Measurements from ENCODE around the gene ACTN1.

Gene ACTN1

GRCh38 chr14:68967459-68967940 is 11.6 kb downstream of the ACTN1 start:
- H3K4me3 ChIP-seq (ENCODE audit: low read depth, low read length): no peak overlapping the region
- TF ChIP-seq SP7 (tag by site-specific recombination; IDR thresholded peaks at IDR 0.05) (no peak), ZNF302 (tag by site-specific recombination; IDR thresholded peaks at IDR 0.05; ENCODE audit: low read depth) (no peak), FEZF1 (tag by site-specific recombination; IDR thresholded peaks at IDR 0.05) (no peak), ZNF654 (tag by site-specific recombination; IDR thresholded peaks at IDR 0.05; ENCODE audit: low read depth) (no peak), ZBTB6 (tag by site-specific recombination; IDR thresholded peaks at IDR 0.05) (no peak), KLF8 (tag by site-specific recombination; IDR thresholded peaks at IDR 0.05) (no peak), MEIS1 (CRISPR knock-in tag; IDR thresholded peaks at IDR 0.05; ENCODE audit: borderline replicate concordance) (no peak), GLI2 (tag by site-specific recombination; IDR thresholded peaks at IDR 0.05; ENCODE audit: borderline replicate concordance, low read depth) (no peak), YY2 (tag by site-specific recombination; IDR thresholded peaks at IDR 0.05) (no peak), ZBTB17 (tag by site-specific recombination; IDR thresholded peaks at IDR 0.05) (no peak), ZNF155 (tag by site-specific recombination; IDR thresholded peaks at IDR 0.05) (no peak), ZNF280C (tag by site-specific recombination; IDR thresholded peaks at IDR 0.05) (no peak), ZNF362 (tag by site-specific recombination; IDR thresholded peaks at IDR 0.05) (no peak), ZNF169 (tag by site-specific recombination; IDR thresholded peaks at IDR 0.05) (no peak), MYNN (tag by site-specific recombination; IDR thresholded peaks at IDR 0.05; ENCODE audit: borderline replicate concordance) (no peak)
- TF ChIP-seq, protein P1, sequence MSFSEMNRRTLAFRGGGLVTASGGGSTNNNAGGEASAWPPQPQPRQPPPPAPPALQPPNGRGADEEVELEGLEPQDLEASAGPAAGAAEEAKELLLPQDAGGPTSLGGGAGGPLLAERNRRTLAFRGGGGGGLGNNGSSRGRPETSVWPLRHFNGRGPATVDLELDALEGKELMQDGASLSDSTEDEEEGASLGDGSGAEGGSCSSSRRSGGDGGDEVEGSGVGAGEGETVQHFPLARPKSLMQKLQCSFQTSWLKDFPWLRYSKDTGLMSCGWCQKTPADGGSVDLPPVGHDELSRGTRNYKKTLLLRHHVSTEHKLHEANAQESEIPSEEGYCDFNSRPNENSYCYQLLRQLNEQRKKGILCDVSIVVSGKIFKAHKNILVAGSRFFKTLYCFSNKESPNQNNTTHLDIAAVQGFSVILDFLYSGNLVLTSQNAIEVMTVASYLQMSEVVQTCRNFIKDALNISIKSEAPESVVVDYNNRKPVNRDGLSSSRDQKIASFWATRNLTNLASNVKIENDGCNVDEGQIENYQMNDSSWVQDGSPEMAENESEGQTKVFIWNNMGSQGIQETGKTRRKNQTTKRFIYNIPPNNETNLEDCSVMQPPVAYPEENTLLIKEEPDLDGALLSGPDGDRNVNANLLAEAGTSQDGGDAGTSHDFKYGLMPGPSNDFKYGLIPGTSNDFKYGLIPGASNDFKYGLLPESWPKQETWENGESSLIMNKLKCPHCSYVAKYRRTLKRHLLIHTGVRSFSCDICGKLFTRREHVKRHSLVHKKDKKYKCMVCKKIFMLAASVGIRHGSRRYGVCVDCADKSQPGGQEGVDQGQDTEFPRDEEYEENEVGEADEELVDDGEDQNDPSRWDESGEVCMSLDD (tag by site-specific recombination; IDR thresholded peaks at IDR 0.05): no peak
- TF ChIP-seq, protein P2, sequence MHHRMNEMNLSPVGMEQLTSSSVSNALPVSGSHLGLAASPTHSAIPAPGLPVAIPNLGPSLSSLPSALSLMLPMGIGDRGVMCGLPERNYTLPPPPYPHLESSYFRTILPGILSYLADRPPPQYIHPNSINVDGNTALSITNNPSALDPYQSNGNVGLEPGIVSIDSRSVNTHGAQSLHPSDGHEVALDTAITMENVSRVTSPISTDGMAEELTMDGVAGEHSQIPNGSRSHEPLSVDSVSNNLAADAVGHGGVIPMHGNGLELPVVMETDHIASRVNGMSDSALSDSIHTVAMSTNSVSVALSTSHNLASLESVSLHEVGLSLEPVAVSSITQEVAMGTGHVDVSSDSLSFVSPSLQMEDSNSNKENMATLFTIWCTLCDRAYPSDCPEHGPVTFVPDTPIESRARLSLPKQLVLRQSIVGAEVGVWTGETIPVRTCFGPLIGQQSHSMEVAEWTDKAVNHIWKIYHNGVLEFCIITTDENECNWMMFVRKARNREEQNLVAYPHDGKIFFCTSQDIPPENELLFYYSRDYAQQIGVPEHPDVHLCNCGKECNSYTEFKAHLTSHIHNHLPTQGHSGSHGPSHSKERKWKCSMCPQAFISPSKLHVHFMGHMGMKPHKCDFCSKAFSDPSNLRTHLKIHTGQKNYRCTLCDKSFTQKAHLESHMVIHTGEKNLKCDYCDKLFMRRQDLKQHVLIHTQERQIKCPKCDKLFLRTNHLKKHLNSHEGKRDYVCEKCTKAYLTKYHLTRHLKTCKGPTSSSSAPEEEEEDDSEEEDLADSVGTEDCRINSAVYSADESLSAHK (tag by site-specific recombination; IDR thresholded peaks at IDR 0.05): no peak
- H3K9me3 ChIP-seq (ENCODE audit: control insufficient read depth, insufficient read depth, low read depth, low read length): no peaks in the 10 kb centered on the region
- H3K4me1 ChIP-seq (ENCODE audit: control insufficient read depth, insufficient read depth, low read length): peaks cover 6% of the 10 kb centered on the region
- CTCF ChIA-PET: interaction anchor here (0.7 to 1.3 kb wide), 2 partner anchors 10 to 140 kb away, joined by 3 to 4 read pairs; no protein-coding TSS in a partner anchor
- H3K36me3 ChIP-seq (ENCODE audit: control insufficient read depth in 2 of 2, insufficient read depth in 1 of 2, low read length in 2 of 2): peaks cover 0 to 8% of the 10 kb centered on the region in 2 experiments; a peak in 1 of 3 replicates
- POLR2A ChIA-PET: interaction anchor here (1.4 kb wide), 1 partner anchor 10 kb away, joined by 3 read pairs; no protein-coding TSS in a partner anchor
- H3K27ac ChIP-seq (ENCODE audit: extremely low read depth, low read depth, low read length): no peak overlapping the region
